GM12878 (cell line): Measurements from ENCODE around the gene CNNM1. TPM values are rescaled to one million over a fixed set of nuclear protein-coding genes. Genes with fewer than 3 reads are reported as not detected.

ENCODE experiments used
- ATAC-seq: fragments of 200-7000 bp; cut with Tn5 transposase; 3 replicates; pipeline ENCODE4 v1.9.1; 2020; ENCODE audit warnings: mild to moderate bottlenecking, moderate library complexity
- BruUV-seq: library from RNA; stranded (reverse); fragments of 400-500 nt; replicated peaks from 2 replicates; lab custom pipeline; 2021; lab: Mats Ljungman, UMichigan
- CTCF ChIA-PET: fragments of 300-600 bp; sonication (Branson Sonifier 250); formaldehyde crosslinking; extraction: SDS; loops from one replicate; lab custom pipeline; 2021; ENCODE audit warnings: inconsistent platforms; lab: Yijun Ruan, JAX
- POLR2A ChIA-PET: fragments of 350-600 bp; formaldehyde crosslinking; extraction: SDS; loops from one replicate; lab custom pipeline; 2021; ENCODE audit warnings: inconsistent platforms; lab: Charles Lee
- RAD21 ChIA-PET: fragments of 300-600 bp; sonication (Branson Sonifier 250); formaldehyde crosslinking; loops from one replicate; lab custom pipeline; 2023; ENCODE audit warnings: antibody characterized with exemption; ENCODE audit not compliant: unreplicated experiment; lab: Charles Lee
- SMC1A ChIA-PET: fragments of 300-600 bp; sonication (Branson Sonifier 250); formaldehyde crosslinking; loops from one replicate; lab custom pipeline; 2023; ENCODE audit not compliant: unreplicated experiment, uncharacterized antibody; lab: Charles Lee
- DNase-seq: peaks from one replicate; pipeline ENCODE4 v3.0.0-alpha.2; 2011; ENCODE audit warnings: low read depth, low spot score
- FAIRE-seq: peaks from 3 replicates; lab custom pipeline; 2011; peaks lifted over from hg19 to GRCh38; lab: Jason Lieb, UNC
- H2AFZ ChIP-seq: 2 replicates; pipeline ENCODE4 v1.6.0; 2011; ENCODE audit warnings: low read depth, low read length, control low read depth; ENCODE audit not compliant: control insufficient read depth
- H3K27ac ChIP-seq: 2 replicates; pipeline ENCODE4 v1.5.1; 2011; ENCODE audit warnings: control low read depth; ENCODE audit not compliant: control insufficient read depth, insufficient read depth
- H3K27me3 ChIP-seq, 2 experiments: replicated peaks in 1 of 2; 2 replicates each; pipeline versions ENCODE4 v1.6.0 to v1.6.1; 2011; ENCODE audit warnings: low read length in 1 of 2; ENCODE audit not compliant: control insufficient read depth in 2 of 2, insufficient read depth in 2 of 2
- H3K36me3 ChIP-seq, 2 experiments: 2 replicates each; pipeline ENCODE4 v1.5.1; 2011; ENCODE audit warnings: low read length in 1 of 2; ENCODE audit not compliant: control insufficient read depth in 2 of 2, insufficient read depth in 2 of 2
- H3K4me1 ChIP-seq: 2 replicates; pipeline ENCODE4 v1.6.1; 2011; ENCODE audit warnings: mild to moderate bottlenecking, low read length, moderate library complexity, mixed read lengths; ENCODE audit not compliant: control insufficient read depth, insufficient read depth
- H3K4me2 ChIP-seq: 2 replicates; pipeline ENCODE4 v1.6.0; 2011; ENCODE audit warnings: control low read depth; ENCODE audit not compliant: control insufficient read depth, insufficient read depth
- H3K4me3 ChIP-seq: fragments of 200-600 bp; sonication (generic); 2 replicates; pipeline ENCODE4 v1.5.1; 2016
- H3K79me2 ChIP-seq: 2 replicates; pipeline ENCODE4 v1.6.0; 2011; ENCODE audit warnings: low read length; ENCODE audit not compliant: control insufficient read depth, insufficient read depth
- H3K9ac ChIP-seq: 2 replicates; pipeline ENCODE4 v1.8.0; 2011; ENCODE audit warnings: low read length, control low read depth, mixed read lengths; ENCODE audit not compliant: control insufficient read depth, insufficient read depth
- H3K9me3 ChIP-seq: replicated peaks from 3 replicates; pipeline ENCODE4 v1.5.1; 2011; ENCODE audit warnings: mild to moderate bottlenecking, low read length; ENCODE audit not compliant: control insufficient read depth, insufficient read depth
- H4K20me1 ChIP-seq: 2 replicates; pipeline ENCODE4 v1.6.0; 2011; ENCODE audit not compliant: control insufficient read depth, insufficient read depth
- BCL11A ChIP-seq: IDR thresholded peaks from 2 replicates; pipeline ENCODE4 v1.6.1; 2011; ENCODE audit warnings: low read depth, low read length
- BCLAF1 ChIP-seq: fragments of 450-650 bp; IDR thresholded peaks from 2 replicates; pipeline ENCODE4 v1.6.1; 2017; ENCODE audit warnings: antibody characterized with exemption, mild to moderate bottlenecking, moderate library complexity
- ELK1 ChIP-seq: IDR thresholded peaks from 2 replicates; pipeline ENCODE4 v1.6.1; 2012; ENCODE audit warnings: low read depth, low read length, improper control_type of control experiment
- GABPA ChIP-seq: IDR thresholded peaks from 2 replicates; pipeline ENCODE4 v1.6.1; 2014; ENCODE audit warnings: antibody characterized with exemption, low read depth, mild to moderate bottlenecking, inconsistent platforms
- IRF3 ChIP-seq: fragments of 450-650 bp; IDR thresholded peaks from 2 replicates; pipeline ENCODE4 v1.6.1; 2014; ENCODE audit warnings: mild to moderate bottlenecking
- JUNB ChIP-seq: IDR thresholded peaks from 2 replicates; pipeline ENCODE4 v1.6.1; 2016; ENCODE audit warnings: antibody characterized with exemption, mild to moderate bottlenecking
- MAX ChIP-seq: IDR thresholded peaks from 2 replicates; pipeline ENCODE4 v1.6.1; 2012; ENCODE audit warnings: low read depth, low read length, improper control_type of control experiment
- MTA2 ChIP-seq: fragments of 450-650 bp; IDR thresholded peaks from 2 replicates; pipeline ENCODE4 v1.6.1; 2016; ENCODE audit warnings: low read depth, mild to moderate bottlenecking, moderate library complexity
- MYC ChIP-seq: IDR thresholded peaks from 2 replicates; pipeline ENCODE4 v1.6.1; 2011; ENCODE audit warnings: mild to moderate bottlenecking, low read length, moderate library complexity, inconsistent platforms; ENCODE audit not compliant: insufficient read depth, insufficient replicate concordance, insufficient read length, severe bottlenecking
- NRF1 ChIP-seq: conservative IDR thresholded peaks from 2 replicates; pipeline ENCODE4 v1.6.1; 2011; ENCODE audit warnings: mild to moderate bottlenecking, low read depth, low read length, improper control_type of control experiment
- REST ChIP-seq: IDR thresholded peaks from 2 replicates; pipeline ENCODE4 v1.6.1; 2012; ENCODE audit warnings: mild to moderate bottlenecking, low read depth, low read length
- RUNX3 ChIP-seq: IDR thresholded peaks from 2 replicates; pipeline ENCODE4 v1.6.1; 2012; ENCODE audit warnings: low read length, inconsistent platforms
- STAT1 ChIP-seq: fragments of 450-650 bp; conservative IDR thresholded peaks from 2 replicates; pipeline ENCODE4 v1.6.1; 2014; ENCODE audit warnings: antibody characterized with exemption, mild to moderate bottlenecking
- SUPT20H ChIP-seq: IDR thresholded peaks from 2 replicates; pipeline ENCODE4 v1.6.1; 2011; ENCODE audit warnings: low read depth, mild to moderate bottlenecking, low read length, moderate library complexity, borderline replicate concordance; ENCODE audit not compliant: control insufficient read depth
- ZNF274 ChIP-seq: IDR thresholded peaks from one replicate; pipeline ENCODE4 v1.8.0; 2011; ENCODE audit not compliant: insufficient read length, insufficient read depth
- WGBS: methylation state at CpG from one replicate; pipeline ENCODE4 v1.1.6; 2016; ENCODE audit warnings: low lambda C conversion rate; ENCODE audit not compliant: insufficient replicate concordance, insufficient coverage; ENCODE audit errors: missing lambda C conversion rate; 5-methylcytosine and 5-hydroxymethylcytosine counted together
- in situ Hi-C: fragments of 300-500 bp; cut with MboI; formaldehyde crosslinking; loops from 9 replicates; pipeline ENCODE4 v1.14.3; 2018; ENCODE audit warnings: mixed read lengths
- intact Hi-C: fragments of 100-400 bp; cut with micrococcal nuclease; formaldehyde crosslinking; loops from one replicate; pipeline ENCODE4 v1.14.2; 2022; ENCODE audit not compliant: unreplicated experiment
- polyA plus RNA-seq, 11 experiments: library from polyadenylated mRNA; depleted of rRNA in 4 of 11; unstranded in 6 of 11; stranded (reverse) in 5 of 11; fragments of >200 nt; fragmentation: Nextera tagmentation in 4 of 11; fragmentation: Illumina TruSeq in 1 of 11; extraction: Ambion mirVana in 4 of 11; extraction: Trizol in 1 of 11; gene quantifications; 1 replicate in 1 of 11; 2 replicates in 10 of 11; pipeline versions ENCODE4 v1.2.1 to v1.2.3, GENCODE V29; 2011 to 2016; ENCODE audit warnings: inconsistent platforms in 2 of 11, missing spikeins in 2 of 11, low read depth in 1 of 11
- total RNA-seq, 4 experiments: library from RNA; depleted of rRNA in 3 of 4; stranded (reverse); fragments of >200 nt in 3 of 4; fragmentation: Illumina TruSeq in 1 of 4; extraction: Trizol in 1 of 4; gene quantifications; 2 replicates each; pipeline versions ENCODE4 v1.2.1 to v1.2.3, GENCODE V29; 2013 to 2021

CNNM1 gene
- total and polyA plus RNA-seq, 10 of the 15 experiments (the other 5 are each of a cell fraction or from before 2014, with no cell fraction given), result 0.01 TPM; not detected in 9

GRCh38 chr10:99382176-99382575, 53.0 kb downstream of the CNNM1 start:
- in situ Hi-C loops (no loop called here), intact Hi-C loops (no loop called here)
- no peaks in the 10 kb centered on the region for H3K79me2 ChIP-seq
- no peak for DNase-seq
- ChIA-PET CTCF (interaction anchor here (1.3 kb wide), 1 partner anchor 10 kb away, joined by 3 read pairs; no protein-coding TSS in a partner anchor), POLR2A (no interaction called here), SMC1A (no interaction called here), RAD21 (no interaction called here)
- H3K36me3 ChIP-seq, result no peaks in the 10 kb centered on the region
- H3K9me3 ChIP-seq, result no peaks in the 10 kb centered on the region
- H4K20me1 ChIP-seq, result no peaks in the 10 kb centered on the region
- H2AFZ ChIP-seq, result no peak overlapping the region
- H3K27ac ChIP-seq, result no peak overlapping the region
- H3K4me1 ChIP-seq, result no peaks in the 10 kb centered on the region; the same call in 1 of the 2 replicates
- no peak overlapping the region for H3K4me2 ChIP-seq
- no peak overlapping the region for H3K4me3 ChIP-seq
- no peak overlapping the region for H3K9ac ChIP-seq
- no peaks in the 10 kb centered on the region; a peak in 3 of 4 replicates for H3K27me3 ChIP-seq
- ATAC-seq, result no peak
- WGBS, result 32% methylated on average over 1 of the region's 1 CpG
- no TSS peak for BruUV-seq
- no peak for FAIRE-seq
- TF ChIP-seq STAT1, result no peak
- TF ChIP-seq REST, result no peak
- TF ChIP-seq BCLAF1, result no peak
- TF ChIP-seq ELK1, result no peak
- no peak for TF ChIP-seq BCL11A
- TF ChIP-seq RUNX3, result no peak
- no peak for TF ChIP-seq MYC
- no peak for TF ChIP-seq JUNB
- TF ChIP-seq ZNF274, result no peak
- no peak for TF ChIP-seq GABPA
- no peak for TF ChIP-seq MTA2
- TF ChIP-seq SUPT20H, result no peak
- TF ChIP-seq NRF1, result no peak
- no peak for TF ChIP-seq IRF3
- no peak for TF ChIP-seq MAX
